Fibroblast of villous mesenchyme (primary cell): Measurements from ENCODE around the gene STARD10. TPM values are rescaled to one million over a fixed set of nuclear protein-coding genes. Genes with fewer than 3 reads are reported as not detected.
A peak's percentile ranks its signal among the peaks of the same experiment; 100 is the strongest.

ENCODE experiments used
- DNase-seq: peaks from one replicate; pipeline ENCODE4 v3.0.0-alpha.2; 2010; ENCODE audit warnings: low read depth
- H3K4me3 ChIP-seq: 2 replicates; pipeline ENCODE4 v1.5.1; 2011; ENCODE audit warnings: low read depth, mild to moderate bottlenecking, low read length
- total RNA-seq: library from RNA; depleted of rRNA; stranded (reverse); fragments of >200 nt; gene quantifications from 2 replicates; pipeline ENCODE4 v1.2.3, GENCODE V29; 2012
- TF ChIP-seq, protein P1 (sequence below): IDR thresholded peaks from 2 replicates; pipeline ENCODE4 v1.5.1; 2012; ENCODE audit warnings: low read depth, mild to moderate bottlenecking, low read length; ENCODE audit not compliant: insufficient read depth

STARD10 gene
- total RNA-seq, 1 donor = 34.5 TPM

DNA sequence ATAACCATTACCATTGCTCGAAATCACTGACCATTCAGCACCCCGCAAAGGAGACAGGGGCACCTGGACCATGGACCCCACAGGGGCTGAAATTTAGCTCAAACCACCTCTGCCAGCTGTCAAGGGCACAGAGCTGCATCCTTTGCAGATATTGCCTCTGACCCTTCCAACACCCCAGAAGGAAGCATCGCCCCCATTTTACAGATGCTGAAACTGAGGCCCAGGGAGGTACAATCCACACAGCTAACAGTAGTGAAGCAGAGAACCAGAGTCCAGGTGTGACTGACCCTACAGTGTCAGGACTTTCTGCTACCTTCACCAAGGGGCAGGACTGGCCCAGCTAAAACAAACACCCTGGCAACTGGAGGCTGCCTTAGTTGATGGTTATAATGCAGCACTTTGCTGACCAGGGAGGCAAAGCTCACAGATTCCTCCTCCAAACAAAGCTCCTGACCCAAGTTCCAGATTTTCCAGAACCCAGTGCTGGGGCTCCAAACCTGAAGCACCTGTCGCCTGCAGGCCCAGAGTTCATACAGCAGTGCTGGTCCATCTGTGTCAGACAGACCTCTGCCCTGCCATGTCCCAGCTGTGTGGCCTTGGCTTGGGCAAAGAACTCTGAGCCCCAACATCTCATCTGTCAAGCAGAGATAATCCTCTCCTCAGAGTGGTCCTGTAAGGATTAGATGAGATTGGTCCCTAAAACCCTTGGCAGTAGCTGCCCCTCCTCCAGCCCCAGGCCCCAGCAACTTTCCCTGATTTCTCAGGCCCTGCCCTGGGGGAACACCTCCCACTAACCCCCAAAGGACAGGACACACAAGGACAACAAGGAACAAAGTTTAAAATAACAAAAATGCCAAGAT is 26.4 kb downstream of the STARD10 start:
- H3K4me3 ChIP-seq = no peak overlapping the region
- DNase-seq = no peak
- TF ChIP-seq, protein P1, sequence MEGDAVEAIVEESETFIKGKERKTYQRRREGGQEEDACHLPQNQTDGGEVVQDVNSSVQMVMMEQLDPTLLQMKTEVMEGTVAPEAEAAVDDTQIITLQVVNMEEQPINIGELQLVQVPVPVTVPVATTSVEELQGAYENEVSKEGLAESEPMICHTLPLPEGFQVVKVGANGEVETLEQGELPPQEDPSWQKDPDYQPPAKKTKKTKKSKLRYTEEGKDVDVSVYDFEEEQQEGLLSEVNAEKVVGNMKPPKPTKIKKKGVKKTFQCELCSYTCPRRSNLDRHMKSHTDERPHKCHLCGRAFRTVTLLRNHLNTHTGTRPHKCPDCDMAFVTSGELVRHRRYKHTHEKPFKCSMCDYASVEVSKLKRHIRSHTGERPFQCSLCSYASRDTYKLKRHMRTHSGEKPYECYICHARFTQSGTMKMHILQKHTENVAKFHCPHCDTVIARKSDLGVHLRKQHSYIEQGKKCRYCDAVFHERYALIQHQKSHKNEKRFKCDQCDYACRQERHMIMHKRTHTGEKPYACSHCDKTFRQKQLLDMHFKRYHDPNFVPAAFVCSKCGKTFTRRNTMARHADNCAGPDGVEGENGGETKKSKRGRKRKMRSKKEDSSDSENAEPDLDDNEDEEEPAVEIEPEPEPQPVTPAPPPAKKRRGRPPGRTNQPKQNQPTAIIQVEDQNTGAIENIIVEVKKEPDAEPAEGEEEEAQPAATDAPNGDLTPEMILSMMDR = no peak

DNA sequence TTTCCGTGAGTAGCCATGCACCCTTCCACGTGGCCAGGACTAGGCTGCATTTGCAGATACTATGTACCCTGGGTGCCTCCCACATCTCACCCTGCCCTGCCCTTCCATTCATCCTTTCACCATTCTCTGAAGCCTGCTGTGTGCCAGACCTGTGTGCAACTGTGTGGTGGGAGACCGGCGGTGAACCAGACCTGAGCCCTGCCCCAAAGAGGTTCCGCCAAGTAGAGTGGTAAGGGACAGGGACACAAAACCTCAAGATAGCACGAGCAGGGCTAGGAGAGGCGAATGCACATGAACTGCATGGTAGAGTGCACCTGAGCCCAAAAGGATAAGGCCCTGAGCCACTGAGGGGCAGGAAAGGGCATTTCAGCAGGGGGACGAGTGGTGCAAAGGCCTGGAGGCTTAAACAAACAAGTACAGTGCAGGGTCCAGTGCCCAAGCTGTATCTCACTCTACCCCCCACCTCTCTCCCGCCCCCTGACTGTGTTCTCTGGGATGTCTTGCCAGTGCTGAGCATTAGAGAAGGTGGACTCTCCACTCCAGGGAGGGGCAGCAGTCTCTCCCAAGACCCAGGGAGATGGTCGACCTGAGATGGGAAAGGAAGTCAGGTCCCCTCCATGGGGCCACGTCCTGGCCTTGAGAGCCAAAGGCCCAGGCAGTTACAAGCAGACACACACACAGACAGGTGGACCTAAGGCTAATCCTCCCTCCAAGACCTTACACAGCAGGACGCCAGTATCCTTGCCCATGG is 27.5 kb downstream of the STARD10 start:
- TF ChIP-seq, protein P1 = no peak
- no peak overlapping the region for H3K4me3 ChIP-seq
- DNase-seq = no peak

DNA sequence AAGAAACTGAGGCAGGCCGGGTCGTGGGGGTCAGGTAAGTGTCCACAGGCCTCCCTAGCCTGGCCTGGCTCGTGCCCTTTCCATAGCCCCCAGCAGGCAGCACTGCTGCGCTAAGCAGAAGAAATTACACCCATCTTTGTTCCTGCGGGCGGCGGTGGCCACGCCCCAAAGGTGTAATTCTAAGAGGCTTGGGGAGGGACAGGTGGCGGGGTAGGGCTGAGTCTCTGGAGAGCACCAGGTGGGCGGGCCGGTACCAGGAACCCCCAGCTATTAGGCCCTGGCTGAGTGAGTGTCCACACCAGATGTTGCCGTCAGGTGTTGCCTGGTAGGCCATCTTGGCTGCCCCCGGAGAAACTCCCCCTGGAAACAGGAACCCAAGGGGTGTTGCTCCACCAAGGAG is 29.3 kb downstream of the STARD10 start:
- no peak for DNase-seq
- TF ChIP-seq, protein P1 = no peak
- no peak overlapping the region for H3K4me3 ChIP-seq

DNA sequence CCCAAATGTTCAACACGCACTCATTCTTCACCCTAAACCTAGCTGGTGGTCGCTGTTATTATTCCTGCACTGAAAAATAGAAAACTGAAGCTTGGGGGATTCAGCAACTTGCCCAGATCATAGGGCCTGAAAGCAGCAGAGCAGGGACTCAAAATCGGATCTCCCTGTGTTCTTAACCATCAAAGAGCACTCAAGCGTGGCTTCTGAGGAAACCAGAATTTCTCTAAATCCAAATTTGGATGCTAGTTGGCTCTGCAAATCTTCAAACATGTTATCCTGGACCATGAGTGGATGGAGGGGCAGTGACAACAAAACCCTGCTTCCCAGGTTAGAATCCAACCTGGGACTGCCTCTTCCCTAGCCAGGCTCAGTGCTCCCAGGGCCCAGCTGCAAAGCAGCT is 30.0 kb downstream of the STARD10 start:
- TF ChIP-seq, protein P1 = no peak
- H3K4me3 ChIP-seq = no peak overlapping the region
- DNase-seq = no peak

DNA sequence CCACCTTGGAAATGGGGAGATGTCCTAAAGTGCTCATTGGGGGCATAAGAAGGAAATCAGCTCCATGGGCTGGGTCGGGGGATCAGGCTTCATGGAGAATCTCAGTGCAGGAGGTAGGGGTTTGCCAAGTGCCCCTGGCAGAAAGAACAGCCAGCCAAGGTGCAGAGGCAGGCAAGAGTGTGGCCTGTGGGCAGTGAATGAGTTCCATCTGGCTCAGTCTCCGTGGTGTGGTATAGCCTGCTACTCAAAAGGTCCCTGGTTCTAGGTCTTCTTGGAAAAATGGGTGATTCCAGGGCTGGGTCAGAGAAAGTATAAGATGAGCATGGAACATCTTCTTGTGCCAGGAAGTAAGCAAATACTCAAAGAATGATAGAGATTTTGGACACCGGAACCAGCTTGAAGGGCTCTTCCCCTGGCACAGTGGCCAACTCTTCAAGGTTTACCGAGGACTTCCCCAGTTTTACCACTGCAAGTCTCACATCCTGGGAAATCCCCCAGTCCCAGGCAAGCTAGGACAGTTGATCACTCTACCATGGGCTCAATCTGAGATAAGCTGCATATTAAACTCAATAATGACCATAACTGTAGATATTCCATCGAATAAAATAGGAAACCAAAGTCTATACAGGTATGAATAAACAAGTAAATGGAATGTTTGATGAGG is 31.1 kb downstream of the STARD10 start:
- H3K4me3 ChIP-seq = no peak overlapping the region
- DNase-seq = no peak
- TF ChIP-seq, protein P1 = no peak

DNA sequence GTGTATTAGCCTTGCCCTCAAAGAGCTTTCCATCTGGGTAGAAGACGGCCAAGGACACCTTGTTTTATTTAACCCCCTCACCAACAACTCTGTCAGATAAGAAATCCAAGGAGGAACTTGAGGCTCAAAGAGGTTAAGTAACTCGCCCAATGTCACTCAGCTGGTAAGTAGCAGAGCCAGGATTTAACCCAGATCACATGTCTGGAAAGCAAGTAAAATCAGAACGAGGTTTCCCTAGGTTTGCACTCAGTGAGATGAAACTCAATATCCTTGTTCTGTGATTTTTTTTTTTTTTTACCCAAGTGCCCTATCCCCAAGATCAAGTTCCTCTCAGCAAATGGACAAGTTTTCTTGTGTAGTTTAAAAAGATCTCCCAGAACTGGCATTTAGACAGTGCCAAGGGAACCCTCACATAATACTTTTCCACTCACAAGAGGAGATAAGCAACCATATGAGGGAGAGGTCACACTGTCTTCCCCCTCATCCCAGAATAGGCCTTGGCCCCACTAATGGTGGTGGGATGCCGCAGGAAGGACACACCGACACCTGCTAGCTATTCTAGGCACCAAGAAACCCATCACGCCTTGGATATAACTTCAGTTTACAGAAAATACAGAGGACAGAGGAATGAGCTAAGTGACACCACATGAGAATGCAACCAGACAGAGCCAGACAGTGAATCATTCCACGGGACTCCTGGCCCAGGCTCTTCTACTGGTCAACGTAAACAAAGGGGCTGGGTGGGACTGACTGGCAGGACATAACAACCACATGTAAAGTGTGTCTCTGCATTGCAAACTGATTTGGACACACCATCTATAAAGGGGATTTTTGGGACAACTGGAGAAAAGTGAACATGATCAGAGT is 33.1 kb downstream of the STARD10 start:
- DNase-seq = peak; percentile 70
- no peak overlapping the region for H3K4me3 ChIP-seq
- TF ChIP-seq, protein P1 = no peak
